Fibroblast of lung (primary cell): Measurements from ENCODE around the gene SYNJ2. TPM values are rescaled to one million over a fixed set of nuclear protein-coding genes. Genes with fewer than 3 reads are reported as not detected.

ENCODE experiments used
- DNase-seq, 2 donors: peaks; one replicate each; pipeline versions ENCODE4 v3.0.0 to v3.0.0-alpha.2; 2010; ENCODE audit warnings: low read depth in 2 of 2
- H2AFZ ChIP-seq: 2 replicates; pipeline ENCODE4 v1.5.1; 2012; ENCODE audit warnings: low read length, control low read depth, inconsistent platforms
- H3K27ac ChIP-seq: 2 replicates; pipeline ENCODE4 v1.5.1; 2011; ENCODE audit warnings: low read length, control low read depth; ENCODE audit not compliant: insufficient read depth
- H3K27me3 ChIP-seq: 2 replicates; pipeline ENCODE4 v1.5.1; 2011; ENCODE audit warnings: mild to moderate bottlenecking, low read length; ENCODE audit not compliant: control insufficient read depth, insufficient read depth
- H3K36me3 ChIP-seq: 2 replicates; pipeline ENCODE4 v1.5.1; 2011; ENCODE audit warnings: low read length; ENCODE audit not compliant: control insufficient read depth, insufficient read depth
- H3K4me1 ChIP-seq: 2 replicates; pipeline ENCODE4 v1.5.1; 2011; ENCODE audit warnings: low read length; ENCODE audit not compliant: control insufficient read depth, insufficient read depth; ENCODE audit errors: extremely low read depth
- H3K4me2 ChIP-seq: 2 replicates; pipeline ENCODE4 v1.5.1; 2011; ENCODE audit warnings: low read length, control low read depth; ENCODE audit not compliant: insufficient read depth; ENCODE audit errors: extremely low read depth
- H3K4me3 ChIP-seq, 4 experiments: fragments of 200-600 bp in 1 of 4; sonication (generic) in 1 of 4; replicated peaks in 1 of 4; 2 replicates each; pipeline ENCODE4 v1.5.1; 2011 to 2016; ENCODE audit warnings: low read length in 4 of 4, low read depth in 3 of 4, mild to moderate bottlenecking in 3 of 4, control low read depth in 2 of 4, inconsistent platforms in 1 of 4, mixed read lengths in 1 of 4; ENCODE audit not compliant: insufficient read depth in 1 of 4; ENCODE audit errors: control extremely low read depth in 1 of 4
- H3K79me2 ChIP-seq: 2 replicates; pipeline ENCODE4 v1.5.1; 2012; ENCODE audit warnings: mild to moderate bottlenecking, low read length, inconsistent platforms; ENCODE audit not compliant: control insufficient read depth, insufficient read depth
- H3K9ac ChIP-seq: 2 replicates; pipeline ENCODE4 v1.5.1; 2011; ENCODE audit warnings: mild to moderate bottlenecking, low read length, control low read depth; ENCODE audit not compliant: insufficient read depth
- H3K9me3 ChIP-seq: 2 replicates; pipeline ENCODE4 v1.5.1; 2012; ENCODE audit warnings: low read depth, low read length; ENCODE audit not compliant: control insufficient read depth, insufficient read depth
- H4K20me1 ChIP-seq: 2 replicates; pipeline ENCODE4 v1.5.1; 2011; ENCODE audit warnings: low read length; ENCODE audit not compliant: control insufficient read depth, insufficient read depth; ENCODE audit errors: extremely low read depth
- EZH2 ChIP-seq: IDR thresholded peaks from 2 replicates; pipeline ENCODE4 v1.5.1; 2012; ENCODE audit warnings: low read length, control low read depth, mild to moderate bottlenecking; ENCODE audit errors: missing control alignments
- polyA plus RNA-seq, 2 donors: library from polyadenylated mRNA; depleted of rRNA in 1 of 2; stranded (reverse) in 1 of 2; unstranded in 1 of 2; fragments of >200 nt; gene quantifications; 2 replicates each; pipeline ENCODE4 v1.2.1, GENCODE V29; 2011 to 2012; ENCODE audit warnings: missing spikeins in 1 of 2
- total RNA-seq: library from RNA; depleted of rRNA; stranded (reverse); fragments of >200 nt; gene quantifications from 2 replicates; pipeline ENCODE4 v1.2.1, GENCODE V29; 2014
- TF ChIP-seq, protein P1 (sequence below), 2 donors: IDR thresholded peaks in 1 of 2; conservative IDR thresholded peaks in 1 of 2; 1 replicate in 1 of 2; 2 replicates in 1 of 2; pipeline ENCODE4 v1.5.1; 2011 to 2012; ENCODE audit warnings: low read length in 2 of 2, control low read depth in 1 of 2, inconsistent platforms in 1 of 2, low read depth in 1 of 2, mild to moderate bottlenecking in 1 of 2

Gene SYNJ2
- total and polyA plus RNA-seq, 2 donors (not counting 1 experiment from before 2014, with no cell fraction given), result 23.5 to 57.3 TPM

DNA sequence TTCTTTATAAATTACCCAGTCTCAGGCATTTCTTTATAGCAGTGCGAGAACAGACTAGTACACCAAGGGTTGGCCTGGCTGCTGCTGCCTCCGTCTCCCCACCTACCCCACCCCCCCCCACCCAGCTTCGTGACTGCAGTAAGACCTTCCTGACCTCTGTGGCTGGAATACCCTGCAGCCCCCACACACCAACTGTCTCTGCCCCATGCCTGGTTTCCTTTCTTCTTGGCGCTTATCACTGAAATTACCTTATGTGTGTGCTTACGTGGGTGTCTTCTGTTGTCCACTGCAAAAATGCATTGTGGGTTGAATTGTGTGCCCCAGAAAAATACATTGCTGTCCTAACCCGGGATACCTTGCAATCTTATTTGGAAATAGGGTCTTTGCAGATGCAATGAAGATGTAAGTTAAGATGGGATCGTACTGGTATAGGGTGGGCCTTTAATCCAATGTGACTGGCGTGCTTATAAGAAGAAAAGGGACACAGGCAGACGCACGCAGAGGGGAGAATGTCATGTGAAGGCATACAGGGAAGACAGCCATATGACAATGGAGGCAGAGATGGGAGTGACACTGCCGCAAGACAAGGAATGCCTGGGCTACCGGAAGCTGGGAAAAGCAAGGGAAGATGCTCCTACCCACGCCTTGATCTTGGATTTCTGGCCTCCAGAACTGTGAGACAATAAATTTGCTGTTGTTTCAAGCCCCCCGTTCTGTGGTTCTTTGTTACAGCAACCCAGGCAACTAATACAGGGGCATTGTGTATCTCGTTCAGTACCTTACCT is 15.4 kb downstream of the SYNJ2 start:
- Histone ChIP-seq H3K9ac (no peak overlapping the region), H3K9me3 (no peaks in the 10 kb centered on the region), H3K79me2 (peaks cover 91% of the 10 kb centered on the region), H4K20me1 (no peaks in the 10 kb centered on the region), H3K4me1 (peaks cover 12% of the 10 kb centered on the region), H2AFZ (no peak overlapping the region), H3K36me3 (no peaks in the 10 kb centered on the region), H3K4me3 (no peak overlapping the region), H3K27me3 (no peaks in the 10 kb centered on the region), H3K4me2 (no peak overlapping the region), H3K27ac (no peak overlapping the region)
- TF ChIP-seq, protein P1, sequence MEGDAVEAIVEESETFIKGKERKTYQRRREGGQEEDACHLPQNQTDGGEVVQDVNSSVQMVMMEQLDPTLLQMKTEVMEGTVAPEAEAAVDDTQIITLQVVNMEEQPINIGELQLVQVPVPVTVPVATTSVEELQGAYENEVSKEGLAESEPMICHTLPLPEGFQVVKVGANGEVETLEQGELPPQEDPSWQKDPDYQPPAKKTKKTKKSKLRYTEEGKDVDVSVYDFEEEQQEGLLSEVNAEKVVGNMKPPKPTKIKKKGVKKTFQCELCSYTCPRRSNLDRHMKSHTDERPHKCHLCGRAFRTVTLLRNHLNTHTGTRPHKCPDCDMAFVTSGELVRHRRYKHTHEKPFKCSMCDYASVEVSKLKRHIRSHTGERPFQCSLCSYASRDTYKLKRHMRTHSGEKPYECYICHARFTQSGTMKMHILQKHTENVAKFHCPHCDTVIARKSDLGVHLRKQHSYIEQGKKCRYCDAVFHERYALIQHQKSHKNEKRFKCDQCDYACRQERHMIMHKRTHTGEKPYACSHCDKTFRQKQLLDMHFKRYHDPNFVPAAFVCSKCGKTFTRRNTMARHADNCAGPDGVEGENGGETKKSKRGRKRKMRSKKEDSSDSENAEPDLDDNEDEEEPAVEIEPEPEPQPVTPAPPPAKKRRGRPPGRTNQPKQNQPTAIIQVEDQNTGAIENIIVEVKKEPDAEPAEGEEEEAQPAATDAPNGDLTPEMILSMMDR (conservative IDR thresholded peaks at IDR 0.05 in 1 of 2, IDR thresholded peaks at IDR 0.05 in 1 of 2; ENCODE audit: low read depth in 1 of 2, low read length in 2 of 2), result no peak
- no peak for TF ChIP-seq EZH2
- DNase-seq, result no peak

- Histone ChIP-seq H3K27ac (no peak overlapping the region), H3K79me2 (peaks cover 86% of the 10 kb centered on the region), H3K4me3 (no peak overlapping the region), H3K9ac (no peak overlapping the region), H3K4me1 (peaks cover 20% of the 10 kb centered on the region), H3K9me3 (no peaks in the 10 kb centered on the region), H4K20me1 (no peaks in the 10 kb centered on the region), H3K4me2 (no peak overlapping the region), H3K27me3 (no peaks in the 10 kb centered on the region), H3K36me3 (no peaks in the 10 kb centered on the region), H2AFZ (no peak overlapping the region)
- TF ChIP-seq EZH2, result no peak
- TF ChIP-seq, protein P1 (conservative IDR thresholded peaks at IDR 0.05 in 1 of 2, IDR thresholded peaks at IDR 0.05 in 1 of 2; ENCODE audit: low read depth in 1 of 2, low read length in 2 of 2), result no peak
- DNase-seq, result no peak
Observed at GRCh38 chr6:157997893-157998608, 16.4 kb downstream of the SYNJ2 start.

GRCh38 chr6:157998707-157999167 is 17.1 kb downstream of the SYNJ2 start:
- DNase-seq, result no peak
- Histone ChIP-seq H3K9me3 (no peaks in the 10 kb centered on the region), H3K36me3 (no peaks in the 10 kb centered on the region), H3K79me2 (peaks cover 86% of the 10 kb centered on the region), H4K20me1 (no peaks in the 10 kb centered on the region), H2AFZ (no peak overlapping the region), H3K4me1 (peaks cover 27% of the 10 kb centered on the region), H3K27me3 (no peaks in the 10 kb centered on the region), H3K4me2 (no peak overlapping the region), H3K9ac (no peak overlapping the region), H3K27ac (no peak overlapping the region), H3K4me3 (no peak overlapping the region)
- no peak for TF ChIP-seq EZH2
- TF ChIP-seq, protein P1 (conservative IDR thresholded peaks at IDR 0.05 in 1 of 2, IDR thresholded peaks at IDR 0.05 in 1 of 2; ENCODE audit: low read depth in 1 of 2, low read length in 2 of 2), result no peak
